ENCODE measurements around the gene TMEM232.

Gene TMEM232

DNA sequence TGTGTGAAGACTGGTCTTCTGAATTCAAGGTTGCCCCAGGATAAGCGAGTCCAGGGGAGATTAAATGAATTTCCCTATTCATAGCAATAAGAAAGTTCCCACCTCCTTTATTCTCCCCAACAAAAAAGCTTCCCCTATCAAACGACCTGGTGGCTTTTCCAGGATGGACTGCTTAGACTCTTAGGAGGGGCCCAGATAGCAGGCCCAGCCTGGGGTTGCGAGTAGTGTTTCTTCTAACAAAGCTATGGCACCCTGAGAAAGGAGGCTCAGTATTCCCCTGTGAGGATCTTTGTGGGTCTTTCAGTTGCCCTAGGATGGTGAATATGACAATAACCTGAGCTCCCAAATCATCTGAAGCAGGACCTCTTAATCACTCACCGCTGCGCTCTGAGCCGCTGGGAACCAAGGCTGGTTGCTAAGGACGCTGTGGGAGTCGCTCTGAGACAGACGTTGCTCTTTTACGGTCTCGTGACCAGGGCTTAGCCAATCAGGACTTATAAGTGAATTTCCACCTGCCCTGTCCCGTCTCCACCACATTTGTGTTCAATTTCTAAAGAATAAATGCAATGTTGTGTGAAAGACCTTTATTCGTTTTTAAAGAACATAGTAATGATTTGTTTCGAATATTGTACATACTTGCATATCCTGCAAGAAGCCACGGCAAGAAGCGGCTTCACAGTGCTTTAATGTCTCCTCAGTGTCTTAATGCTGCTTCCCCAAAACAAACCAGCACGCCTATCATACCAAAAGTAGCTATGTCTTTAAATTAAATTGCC lies at the start of gene TMEM232:
Gene TMEM232, minus strand, starts transcription at position 423 of the 776 bp plus-strand sequence. CDS start 59,319 bp downstream, outside the sequence.
- TF ChIP-seq Cebpa-rat (IDR thresholded peaks at IDR 0.05): no peak
- Histone ChIP-seq H3K4me3 (no peak within 1 kb of the TSS), H3K9ac (no peak within 1 kb of the TSS), H4K20me1 (no peaks in the 10 kb centered on the region), H3K36me3 (no peaks in the 10 kb centered on the region), H3K4me2 (no peak within 1 kb of the TSS), H3K27me3 (no peaks in the 10 kb centered on the region), H3K27ac (no peak within 1 kb of the TSS), H3K4me1 (no peaks in the 10 kb centered on the region), H3K9me3 (replicated peaks in 1 of 11) (peaks cover 0 to 6% (median 4%) of the 10 kb centered on the region in 11 experiments; a peak in 9 of 22 replicates)

DNA sequence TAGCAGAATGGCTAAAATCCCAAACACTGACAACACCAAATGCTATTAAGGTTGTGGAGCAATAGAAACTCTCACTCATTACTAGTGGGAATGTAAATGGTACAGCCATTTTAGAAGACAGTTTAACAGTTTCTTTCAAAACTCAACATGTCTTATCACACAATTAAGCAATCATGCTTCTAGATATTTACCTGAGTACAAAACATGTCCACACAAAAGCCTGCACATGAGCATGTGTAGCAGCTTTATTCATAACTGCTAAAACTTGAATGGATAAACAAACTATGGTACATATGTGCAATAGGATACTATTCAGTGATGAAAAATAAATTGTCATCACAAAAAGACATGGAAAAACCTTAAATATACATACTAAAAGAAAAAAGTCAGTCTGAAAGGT lies 43.8 kb upstream of the TMEM232 start:
- H4K20me1 ChIP-seq: no peaks in the 10 kb centered on the region
- no peak overlapping the region for H3K4me2 ChIP-seq
- no peak for TF ChIP-seq Cebpa-rat (IDR thresholded peaks at IDR 0.05)
- H3K4me1 ChIP-seq: no peaks in the 10 kb centered on the region
- H3K36me3 ChIP-seq: no peaks in the 10 kb centered on the region
- H3K9me3 ChIP-seq (replicated peaks in 1 of 11): no peaks in the 10 kb centered on the region
- H3K27me3 ChIP-seq: no peaks in the 10 kb centered on the region
- no peak overlapping the region for H3K4me3 ChIP-seq
- H3K27ac ChIP-seq: no peak overlapping the region
- H3K9ac ChIP-seq: no peak overlapping the region

DNA sequence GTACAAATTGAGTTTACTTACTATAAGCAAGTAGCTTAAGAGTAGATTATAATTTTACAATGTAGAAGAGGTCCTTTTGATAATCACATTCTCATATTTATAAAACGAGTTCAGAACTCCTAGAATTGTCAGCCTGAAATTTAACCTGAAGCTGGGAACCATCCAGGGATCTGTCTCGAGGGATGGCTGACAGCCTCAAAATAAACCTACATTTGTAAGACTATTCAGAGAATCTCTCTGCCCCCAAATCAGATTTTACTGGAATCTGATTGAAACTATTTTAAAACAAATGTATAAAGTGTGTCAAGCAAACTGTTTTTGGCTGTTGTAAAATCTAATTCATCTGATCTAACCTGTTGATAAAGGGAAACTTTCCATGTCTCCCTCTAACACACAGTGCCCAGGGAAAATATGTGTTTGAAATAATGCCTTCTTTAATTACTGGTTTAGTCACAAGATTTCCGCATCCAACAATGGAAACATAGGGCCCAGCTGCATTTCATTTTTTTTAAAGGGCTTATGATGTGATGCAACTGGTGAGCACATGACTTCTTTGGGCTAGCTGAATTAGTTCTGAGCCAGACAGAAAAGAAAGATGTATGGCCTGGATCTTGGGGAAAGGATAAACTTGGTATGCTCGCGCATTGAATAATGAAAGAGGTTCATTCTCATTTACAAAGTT lies 42.7 kb upstream of the TMEM232 start:
- peaks cover 0 to 4% (median 0%) of the 10 kb centered on the region in 11 experiments; a peak in 1 of 22 replicates for H3K36me3 ChIP-seq
- H3K4me3 ChIP-seq: no peak overlapping the region
- no peak overlapping the region for H3K9ac ChIP-seq
- no peak for TF ChIP-seq Cebpa-rat (IDR thresholded peaks at IDR 0.05)
- H3K4me2 ChIP-seq: no peak overlapping the region
- H4K20me1 ChIP-seq: no peaks in the 10 kb centered on the region
- H3K4me1 ChIP-seq: no peaks in the 10 kb centered on the region
- no peaks in the 10 kb centered on the region for H3K27me3 ChIP-seq
- H3K27ac ChIP-seq: no peak overlapping the region
- no peaks in the 10 kb centered on the region for H3K9me3 ChIP-seq (replicated peaks in 1 of 11)

DNA sequence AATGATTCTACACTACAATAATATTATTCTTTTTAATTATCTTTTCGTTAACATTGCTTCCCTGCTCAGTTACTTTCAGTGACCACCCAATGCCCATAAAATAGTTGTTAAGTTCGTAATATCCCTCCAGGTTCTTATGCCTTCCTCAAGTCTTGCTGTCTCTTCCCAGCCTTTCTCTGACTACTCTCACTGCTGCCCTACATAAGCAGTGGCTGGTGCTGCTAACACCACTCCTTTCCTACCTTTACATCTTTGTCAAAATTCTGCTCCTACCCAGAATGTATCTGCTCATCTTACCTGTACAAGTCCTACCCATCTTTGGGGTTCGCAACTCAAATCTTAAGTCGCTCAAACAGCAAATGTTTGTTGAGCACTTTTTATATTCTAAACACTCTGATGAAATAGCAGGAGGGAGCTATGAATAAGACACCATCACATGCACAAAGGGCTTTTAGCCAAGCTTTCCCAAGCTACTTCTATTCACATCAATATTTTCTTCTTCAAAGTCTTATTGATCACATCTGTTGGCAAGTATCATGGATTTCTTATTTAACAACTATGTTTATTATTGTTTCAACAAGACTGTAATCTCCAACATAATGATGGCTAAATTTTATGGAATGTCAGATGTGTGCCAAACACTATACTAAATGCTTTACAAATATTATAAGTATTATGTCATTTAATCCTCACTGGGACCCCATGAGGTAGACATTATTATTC lies 41.8 kb upstream of the TMEM232 start:
- no peak overlapping the region for H3K4me2 ChIP-seq
- no peak overlapping the region for H3K9ac ChIP-seq
- H3K9me3 ChIP-seq (replicated peaks in 1 of 11): no peaks in the 10 kb centered on the region
- H4K20me1 ChIP-seq: no peaks in the 10 kb centered on the region
- no peaks in the 10 kb centered on the region for H3K27me3 ChIP-seq
- TF ChIP-seq Cebpa-rat (IDR thresholded peaks at IDR 0.05): no peak
- H3K4me1 ChIP-seq: no peaks in the 10 kb centered on the region
- no peak overlapping the region for H3K4me3 ChIP-seq
- H3K36me3 ChIP-seq: peaks cover 0 to 8% (median 0%) of the 10 kb centered on the region in 11 experiments; a peak in 5 of 22 replicates
- H3K27ac ChIP-seq: no peak overlapping the region

DNA sequence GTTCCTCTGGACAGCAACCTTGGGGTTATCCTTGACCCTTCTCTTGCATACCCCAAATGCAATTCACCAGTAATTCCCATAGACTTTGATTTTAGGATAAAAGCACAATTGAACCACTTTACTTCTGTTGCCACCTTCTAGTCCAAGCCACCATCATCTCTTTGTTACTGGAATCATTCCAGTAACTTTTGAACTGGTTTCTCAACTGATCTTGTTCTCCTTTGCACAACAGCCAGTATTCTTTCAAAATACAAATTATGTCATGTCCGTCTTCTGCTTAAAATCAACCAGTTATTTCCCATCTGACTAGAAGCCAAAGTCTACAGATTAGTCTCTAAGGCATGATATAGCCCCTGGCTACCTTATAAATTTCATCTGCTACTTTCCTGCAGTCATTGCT lies 33.7 kb upstream of the TMEM232 start:
- H3K4me2 ChIP-seq: no peak overlapping the region
- no peak overlapping the region for H3K27ac ChIP-seq
- no peak overlapping the region for H3K4me3 ChIP-seq
- peaks cover 56 to 89% (median 75%) of the 10 kb centered on the region in 11 experiments for H3K36me3 ChIP-seq
- H4K20me1 ChIP-seq: peaks cover 0 to 3% (median 0%) of the 10 kb centered on the region in 11 experiments; a peak in 2 of 22 replicates
- H3K9ac ChIP-seq: no peak overlapping the region
- H3K27me3 ChIP-seq: no peaks in the 10 kb centered on the region
- no peaks in the 10 kb centered on the region for H3K9me3 ChIP-seq (replicated peaks in 1 of 11)
- H3K4me1 ChIP-seq: no peaks in the 10 kb centered on the region
- TF ChIP-seq Cebpa-rat (IDR thresholded peaks at IDR 0.05): no peak

DNA sequence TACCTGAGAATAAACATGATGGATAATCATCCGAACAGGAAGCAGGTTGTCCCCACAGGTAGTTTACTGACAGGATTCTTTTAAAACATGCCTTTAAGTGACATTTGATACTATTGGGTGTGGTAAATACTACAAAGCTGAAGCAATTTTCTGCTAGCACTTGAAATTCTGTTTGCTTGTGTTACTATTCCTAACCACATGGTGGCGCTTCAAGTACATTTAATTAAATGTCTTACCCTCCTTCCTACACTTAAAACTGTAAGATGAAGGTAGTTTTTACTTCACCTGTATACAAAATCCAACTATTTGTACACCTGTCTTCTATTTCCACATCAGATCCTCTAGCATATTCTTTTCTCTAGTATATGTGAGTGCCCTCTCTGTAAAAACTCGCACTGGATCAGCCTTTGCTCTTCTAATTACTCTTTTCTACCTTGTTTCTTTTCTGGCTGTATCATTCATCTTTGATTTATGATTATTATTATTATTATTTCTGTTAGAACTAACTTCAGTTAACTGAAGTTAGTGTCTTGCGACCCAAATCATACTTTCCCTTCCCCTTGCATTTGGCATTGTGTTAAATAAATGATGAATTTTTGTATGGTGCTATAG lies 30.8 kb upstream of the TMEM232 start:
- Histone ChIP-seq H3K9ac (no peak overlapping the region), H3K4me2 (no peak overlapping the region), H3K9me3 (replicated peaks in 1 of 11) (no peaks in the 10 kb centered on the region), H3K4me3 (no peak overlapping the region), H3K27ac (no peak overlapping the region), H3K4me1 (no peaks in the 10 kb centered on the region), H4K20me1 (peaks cover 0 to 4% (median 0%) of the 10 kb centered on the region in 11 experiments; a peak in 3 of 22 replicates), H3K36me3 (peaks cover 63 to 100% (median 83%) of the 10 kb centered on the region in 11 experiments), H3K27me3 (no peaks in the 10 kb centered on the region)
- no peak for TF ChIP-seq Cebpa-rat (IDR thresholded peaks at IDR 0.05)

DNA sequence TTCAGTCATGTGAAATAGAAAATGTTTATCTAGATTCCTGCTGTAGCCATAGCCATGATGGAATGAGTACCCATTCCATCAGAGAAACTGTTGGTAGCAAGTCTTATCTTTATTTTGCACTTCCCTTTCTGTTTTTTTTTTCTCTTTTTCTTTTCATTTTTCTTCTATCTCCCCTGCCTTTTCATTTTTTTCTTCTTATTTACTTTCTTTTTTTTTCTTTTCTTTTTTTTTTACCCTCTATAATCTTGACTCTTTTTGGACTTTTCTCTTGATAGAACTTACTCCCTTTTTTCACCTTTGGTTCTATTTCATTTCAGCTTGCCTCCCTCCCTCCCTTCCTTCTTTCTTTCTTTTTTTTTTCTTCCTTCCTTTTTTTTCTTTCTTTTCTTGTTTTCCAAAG lies 27.7 kb upstream of the TMEM232 start:
- Histone ChIP-seq H3K4me2 (no peak overlapping the region), H3K9me3 (replicated peaks in 1 of 11) (no peaks in the 10 kb centered on the region), H3K4me3 (no peak overlapping the region), H3K4me1 (no peaks in the 10 kb centered on the region), H4K20me1 (peaks cover 0 to 4% (median 0%) of the 10 kb centered on the region in 11 experiments; a peak in 4 of 22 replicates), H3K36me3 (peaks cover 63 to 100% (median 77%) of the 10 kb centered on the region in 11 experiments), H3K27me3 (no peaks in the 10 kb centered on the region), H3K9ac (0 out of 22 replicates have a peak overlapping the region, but pooled peaks of 1 of the 11 experiments have one; percentile 12), H3K27ac (no peak overlapping the region)
- TF ChIP-seq Cebpa-rat (IDR thresholded peaks at IDR 0.05): no peak

DNA sequence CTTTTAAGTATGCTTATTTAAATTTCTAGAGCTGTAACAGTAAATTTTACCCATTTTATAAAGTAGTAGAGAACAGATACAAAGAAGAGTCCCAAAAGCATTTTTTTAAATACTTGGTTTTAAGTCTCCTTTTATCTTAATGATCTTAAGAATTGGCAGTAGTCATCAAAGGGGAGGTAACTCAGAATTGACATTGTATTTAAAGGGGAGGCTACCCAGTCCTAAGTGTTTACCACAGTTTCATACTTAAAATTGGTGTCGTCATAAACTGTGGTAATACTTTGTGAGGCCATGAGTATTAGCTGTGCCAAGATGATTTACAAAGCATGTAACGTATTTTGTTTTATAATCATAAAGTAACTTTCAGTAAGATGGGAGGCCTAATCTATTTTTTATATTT lies 27.1 kb upstream of the TMEM232 start:
- no peak for TF ChIP-seq Cebpa-rat (IDR thresholded peaks at IDR 0.05)
- Histone ChIP-seq H3K4me3 (no peak overlapping the region), H3K9me3 (replicated peaks in 1 of 11) (no peaks in the 10 kb centered on the region), H3K36me3 (peaks cover 63 to 100% (median 77%) of the 10 kb centered on the region in 11 experiments), H3K27me3 (no peaks in the 10 kb centered on the region), H3K27ac (no peak overlapping the region), H3K9ac (no peak overlapping the region), H3K4me1 (no peaks in the 10 kb centered on the region), H3K4me2 (no peak overlapping the region), H4K20me1 (peaks cover 0 to 4% (median 0%) of the 10 kb centered on the region in 11 experiments; a peak in 4 of 22 replicates)

DNA sequence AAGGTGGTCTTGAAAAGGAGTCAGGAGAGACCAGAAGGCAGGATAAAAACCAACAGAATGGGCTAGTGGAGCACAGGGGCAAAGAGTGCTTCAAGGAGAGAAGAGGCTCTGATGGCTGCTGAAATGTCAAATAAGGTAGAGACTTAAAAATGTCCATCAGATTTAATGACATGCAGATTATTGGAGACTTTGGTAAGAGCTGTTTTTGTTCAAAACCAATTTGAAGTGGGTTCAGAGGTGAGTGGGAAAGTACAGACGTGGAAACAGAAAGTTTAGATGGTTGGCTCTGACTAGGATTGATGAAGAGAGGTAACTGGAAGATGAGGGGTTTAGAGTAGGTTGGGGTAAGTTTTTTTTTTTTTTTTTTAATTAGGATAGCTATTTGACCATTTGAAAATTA lies 26.5 kb upstream of the TMEM232 start:
- H3K4me2 ChIP-seq: no peak overlapping the region
- H3K9ac ChIP-seq: no peak overlapping the region
- peaks cover 66 to 100% (median 77%) of the 10 kb centered on the region in 11 experiments for H3K36me3 ChIP-seq
- H3K4me3 ChIP-seq: no peak overlapping the region
- no peaks in the 10 kb centered on the region for H3K27me3 ChIP-seq
- no peaks in the 10 kb centered on the region for H3K9me3 ChIP-seq (replicated peaks in 1 of 11)
- TF ChIP-seq Cebpa-rat (IDR thresholded peaks at IDR 0.05): no peak
- H3K27ac ChIP-seq: no peak overlapping the region
- no peaks in the 10 kb centered on the region for H3K4me1 ChIP-seq
- peaks cover 0 to 4% (median 0%) of the 10 kb centered on the region in 11 experiments; a peak in 4 of 22 replicates for H4K20me1 ChIP-seq

Measured in BLaER1 treated with 17β-estradiol and CSF1 and Interleukin-3, amounts not matched to agents 10 nM and 100 nM (cell line).